C4-2B (cell line): Measurements from ENCODE around the gene SLC25A19.
"Not testable (repeated sequence)": the region's sequence is repeated elsewhere in the genome, so short reads cannot be mapped to it uniquely, and the experiment has no call there.

ENCODE experiments used
- H3K27ac ChIP-seq: fragments of 450-650 bp; 2 replicates; pipeline ENCODE4 v1.5.1; 2017
- ZFX ChIP-seq: fragments of 450-650 bp; IDR thresholded peaks from 2 replicates; pipeline ENCODE4 v1.6.1; 2017
- TF ChIP-seq, protein P1 (sequence below): fragments of 450-650 bp; conservative IDR thresholded peaks from 2 replicates; pipeline ENCODE4 v1.5.1; 2017; ENCODE audit warnings: mild to moderate bottlenecking

The SLC25A19 gene

GRCh38 chr17:75301049-75301448 lies 11.8 kb upstream of the SLC25A19 start:
- TF ChIP-seq, protein P1, sequence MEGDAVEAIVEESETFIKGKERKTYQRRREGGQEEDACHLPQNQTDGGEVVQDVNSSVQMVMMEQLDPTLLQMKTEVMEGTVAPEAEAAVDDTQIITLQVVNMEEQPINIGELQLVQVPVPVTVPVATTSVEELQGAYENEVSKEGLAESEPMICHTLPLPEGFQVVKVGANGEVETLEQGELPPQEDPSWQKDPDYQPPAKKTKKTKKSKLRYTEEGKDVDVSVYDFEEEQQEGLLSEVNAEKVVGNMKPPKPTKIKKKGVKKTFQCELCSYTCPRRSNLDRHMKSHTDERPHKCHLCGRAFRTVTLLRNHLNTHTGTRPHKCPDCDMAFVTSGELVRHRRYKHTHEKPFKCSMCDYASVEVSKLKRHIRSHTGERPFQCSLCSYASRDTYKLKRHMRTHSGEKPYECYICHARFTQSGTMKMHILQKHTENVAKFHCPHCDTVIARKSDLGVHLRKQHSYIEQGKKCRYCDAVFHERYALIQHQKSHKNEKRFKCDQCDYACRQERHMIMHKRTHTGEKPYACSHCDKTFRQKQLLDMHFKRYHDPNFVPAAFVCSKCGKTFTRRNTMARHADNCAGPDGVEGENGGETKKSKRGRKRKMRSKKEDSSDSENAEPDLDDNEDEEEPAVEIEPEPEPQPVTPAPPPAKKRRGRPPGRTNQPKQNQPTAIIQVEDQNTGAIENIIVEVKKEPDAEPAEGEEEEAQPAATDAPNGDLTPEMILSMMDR = no peak
- no peak for TF ChIP-seq ZFX
- no peak overlapping the region for H3K27ac ChIP-seq

DNA sequence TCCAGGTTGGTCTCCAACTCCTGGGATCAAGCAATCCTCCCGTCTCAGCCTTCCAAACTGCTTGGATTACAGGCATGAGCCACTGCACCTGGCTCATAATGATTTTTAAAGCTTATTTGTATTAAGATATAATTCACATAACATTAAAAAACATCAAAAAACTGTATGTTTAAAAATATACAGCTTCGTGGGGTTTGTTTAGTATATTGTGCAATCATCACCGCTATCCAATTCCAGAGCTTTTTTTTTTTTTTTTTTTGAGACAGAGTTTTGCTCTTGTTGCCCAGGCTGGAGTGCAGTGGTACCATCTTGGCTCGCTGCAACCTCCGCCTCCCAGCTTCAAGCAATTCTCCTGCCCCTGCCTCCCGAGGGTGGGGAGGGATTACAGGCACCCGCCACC lies 11.0 kb upstream of the SLC25A19 start:
- TF ChIP-seq ZFX = no peak
- TF ChIP-seq, protein P1 = no peak
- H3K27ac ChIP-seq = no peak overlapping the region

GRCh38 chr17:75295201-75296158 lies 6.2 kb upstream of the SLC25A19 start:
- TF ChIP-seq, protein P1 = no peak
- TF ChIP-seq ZFX = no peak
- H3K27ac ChIP-seq = no peak overlapping the region

- not testable (repeated sequence) for H3K27ac ChIP-seq
These were observed 3.7 kb upstream of the SLC25A19 start for GRCh38 chr17:75292810-75293448.

GRCh38 chr17:75289832-75290337 lies 652 bp upstream of the SLC25A19 start:
- TF ChIP-seq, protein P1 = no peak
- TF ChIP-seq ZFX = no peak
- peak overlapping the region; percentile 75 for H3K27ac ChIP-seq

DNA sequence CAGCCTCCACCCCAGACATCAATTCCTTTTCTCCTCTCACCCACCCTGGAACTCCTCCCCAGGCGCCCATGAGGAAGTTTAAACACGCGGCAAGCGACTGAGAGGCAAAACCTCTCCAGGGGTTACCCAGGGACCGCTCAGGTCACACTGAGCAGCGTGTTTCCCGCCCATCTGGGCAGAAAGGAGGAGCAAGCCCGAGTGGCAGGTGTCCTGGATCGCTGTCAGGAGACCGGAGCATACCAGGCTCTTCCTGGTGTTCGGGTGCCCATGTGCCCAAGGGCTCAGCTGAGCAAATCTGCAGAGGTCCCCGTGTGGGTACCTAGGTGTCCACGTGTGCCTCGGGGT lies 491 bp downstream of the SLC25A19 start:
- no peak for TF ChIP-seq ZFX
- TF ChIP-seq, protein P1 = no peak
- peak overlapping the region; percentile 75 for H3K27ac ChIP-seq

DNA sequence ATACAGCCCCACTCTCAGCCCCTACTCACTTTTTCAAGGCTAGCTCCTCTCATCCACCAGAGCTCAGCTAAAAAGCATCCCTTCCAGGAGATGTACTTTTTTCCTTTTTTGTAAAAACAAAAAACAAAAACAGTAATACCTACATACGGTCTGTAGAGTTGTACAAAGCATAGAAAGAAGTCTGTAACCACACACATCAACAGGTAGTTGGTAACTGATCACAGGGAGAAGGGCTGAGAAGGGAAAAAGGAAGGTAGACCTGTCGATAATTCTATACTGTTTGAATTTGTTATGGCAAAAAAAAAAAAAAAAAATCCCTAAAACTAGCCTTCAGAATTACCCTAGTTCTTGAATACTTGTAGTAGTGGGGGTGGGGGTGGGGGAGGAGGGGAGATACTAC lies 874 bp downstream of the SLC25A19 start:
- TF ChIP-seq, protein P1 = no peak
- TF ChIP-seq ZFX = no peak
- peak overlapping the region; percentile 75 for H3K27ac ChIP-seq
